Measurements from ENCODE around the gene RIBC2. TPM values are rescaled to one million over a fixed set of nuclear protein-coding genes. Genes with fewer than 3 reads are reported as not detected.

The RIBC2 gene
- total RNA-seq, 2 experiments from 2014 or later = 13.4 to 13.5 TPM

GRCh38 chr22:45465633-45466032 is 52.1 kb downstream of the RIBC2 start:
- CTCF ChIA-PET = no interaction called here
- no peak overlapping the region for H3K4me3 Mint-ChIP-seq
- ATAC-seq = no peak
- DNase-seq = no peak
- H3K9me3 Mint-ChIP-seq (ENCODE audit: insufficient read depth) = no peaks in the 10 kb centered on the region
- H3K4me1 Mint-ChIP-seq (ENCODE audit: low read depth) = no peaks in the 10 kb centered on the region
- H3K36me3 Mint-ChIP-seq (ENCODE audit: low read depth) = no peaks in the 10 kb centered on the region
- H3K27me3 Mint-ChIP-seq (ENCODE audit: low read depth) = peaks cover 8% of the 10 kb centered on the region
- POLR2A ChIA-PET = no interaction called here
- H3K27ac Mint-ChIP-seq = no peak overlapping the region

GRCh38 chr22:45468872-45469271 is 55.4 kb downstream of the RIBC2 start:
- ATAC-seq = no peak
- Mint-ChIP-seq H3K4me1 (ENCODE audit: low read depth) (no peaks in the 10 kb centered on the region), H3K4me3 (no peak overlapping the region), H3K36me3 (ENCODE audit: low read depth) (no peaks in the 10 kb centered on the region), H3K27ac (no peak overlapping the region), H3K9me3 (ENCODE audit: insufficient read depth) (no peaks in the 10 kb centered on the region), H3K27me3 (ENCODE audit: low read depth) (peaks cover 8% of the 10 kb centered on the region)
- ChIA-PET POLR2A (no interaction called here), CTCF (no interaction called here)
- DNase-seq = no peak

GRCh38 chr22:45469281-45470073 is 56.0 kb downstream of the RIBC2 start:
- Mint-ChIP-seq H3K36me3 (ENCODE audit: low read depth) (no peaks in the 10 kb centered on the region), H3K4me1 (ENCODE audit: low read depth) (no peaks in the 10 kb centered on the region), H3K4me3 (no peak overlapping the region), H3K27ac (no peak overlapping the region), H3K27me3 (ENCODE audit: low read depth) (peaks cover 6% of the 10 kb centered on the region), H3K9me3 (ENCODE audit: insufficient read depth) (no peaks in the 10 kb centered on the region)
- ChIA-PET CTCF (no interaction called here), POLR2A (no interaction called here)
- ATAC-seq (no peak), DNase-seq (no peak)

- ATAC-seq = no peak
- H3K4me1 Mint-ChIP-seq (ENCODE audit: low read depth) = no peaks in the 10 kb centered on the region
- no peak overlapping the region for H3K27ac Mint-ChIP-seq
- DNase-seq = no peak
- no peaks in the 10 kb centered on the region for H3K36me3 Mint-ChIP-seq (ENCODE audit: low read depth)
- POLR2A ChIA-PET = no interaction called here
- CTCF ChIA-PET = no interaction called here
- no peaks in the 10 kb centered on the region for H3K9me3 Mint-ChIP-seq (ENCODE audit: insufficient read depth)
- no peak overlapping the region for H3K4me3 Mint-ChIP-seq
- peaks cover 3% of the 10 kb centered on the region for H3K27me3 Mint-ChIP-seq (ENCODE audit: low read depth)
Measured at GRCh38 chr22:45470871-45471270, 57.4 kb downstream of the RIBC2 start.

- POLR2A ChIA-PET = no interaction called here
- Mint-ChIP-seq H3K4me1 (ENCODE audit: low read depth) (no peaks in the 10 kb centered on the region), H3K4me3 (no peak overlapping the region), H3K9me3 (ENCODE audit: insufficient read depth) (no peaks in the 10 kb centered on the region), H3K27me3 (ENCODE audit: low read depth) (peaks cover 3% of the 10 kb centered on the region), H3K36me3 (ENCODE audit: low read depth) (no peaks in the 10 kb centered on the region), H3K27ac (no peak overlapping the region)
- CTCF ChIA-PET = no interaction called here
- no peak for DNase-seq
- no peak for ATAC-seq
Measured at GRCh38 chr22:45472426-45472825, 58.9 kb downstream of the RIBC2 start.

- no peaks in the 10 kb centered on the region for H3K4me1 Mint-ChIP-seq (ENCODE audit: low read depth)
- CTCF ChIA-PET = no interaction called here
- DNase-seq = no peak
- H3K27ac Mint-ChIP-seq = no peak overlapping the region
- no peak for ATAC-seq
- H3K36me3 Mint-ChIP-seq (ENCODE audit: low read depth) = no peaks in the 10 kb centered on the region
- H3K27me3 Mint-ChIP-seq (ENCODE audit: low read depth) = peaks cover 3% of the 10 kb centered on the region
- no peak overlapping the region for H3K4me3 Mint-ChIP-seq
- POLR2A ChIA-PET = no interaction called here
- H3K9me3 Mint-ChIP-seq (ENCODE audit: insufficient read depth) = no peaks in the 10 kb centered on the region
Measured at GRCh38 chr22:45473626-45474237, 60.2 kb downstream of the RIBC2 start.

- no peak for ATAC-seq
- ChIA-PET CTCF (no interaction called here), POLR2A (no interaction called here)
- Mint-ChIP-seq H3K27me3 (ENCODE audit: low read depth) (no peaks in the 10 kb centered on the region), H3K4me3 (no peak overlapping the region), H3K36me3 (ENCODE audit: low read depth) (no peaks in the 10 kb centered on the region), H3K9me3 (ENCODE audit: insufficient read depth) (no peaks in the 10 kb centered on the region), H3K4me1 (ENCODE audit: low read depth) (no peaks in the 10 kb centered on the region), H3K27ac (no peak overlapping the region)
- no peak for DNase-seq
Measured at GRCh38 chr22:45475063-45475747, 61.7 kb downstream of the RIBC2 start.

- no peak overlapping the region for H3K27ac Mint-ChIP-seq
- no peaks in the 10 kb centered on the region for H3K4me1 Mint-ChIP-seq (ENCODE audit: low read depth)
- no peaks in the 10 kb centered on the region for H3K9me3 Mint-ChIP-seq (ENCODE audit: insufficient read depth)
- ATAC-seq (no peak), DNase-seq (no peak)
- no peaks in the 10 kb centered on the region for H3K36me3 Mint-ChIP-seq (ENCODE audit: low read depth)
- CTCF ChIA-PET = no interaction called here
- peaks cover 5% of the 10 kb centered on the region for H3K27me3 Mint-ChIP-seq (ENCODE audit: low read depth)
- POLR2A ChIA-PET = no interaction called here
- no peak overlapping the region for H3K4me3 Mint-ChIP-seq
Measured at GRCh38 chr22:45475851-45476514, 62.5 kb downstream of the RIBC2 start.

GRCh38 chr22:45476814-45477213 is 63.3 kb downstream of the RIBC2 start:
- ATAC-seq (no peak), DNase-seq (no peak)
- ChIA-PET CTCF (no interaction called here), POLR2A (interaction anchor here (0.6 kb wide), 1 partner anchor 15 kb away, joined by 3 read pairs; no protein-coding TSS in a partner anchor)
- no peaks in the 10 kb centered on the region for H3K9me3 Mint-ChIP-seq (ENCODE audit: insufficient read depth)
- H3K27ac Mint-ChIP-seq = no peak overlapping the region
- H3K36me3 Mint-ChIP-seq (ENCODE audit: low read depth) = no peaks in the 10 kb centered on the region
- no peaks in the 10 kb centered on the region for H3K4me1 Mint-ChIP-seq (ENCODE audit: low read depth)
- no peak overlapping the region for H3K4me3 Mint-ChIP-seq
- H3K27me3 Mint-ChIP-seq (ENCODE audit: low read depth) = peaks cover 7% of the 10 kb centered on the region

- Mint-ChIP-seq H3K4me1 (ENCODE audit: low read depth) (no peaks in the 10 kb centered on the region), H3K9me3 (ENCODE audit: insufficient read depth) (no peaks in the 10 kb centered on the region), H3K36me3 (ENCODE audit: low read depth) (no peaks in the 10 kb centered on the region), H3K27me3 (ENCODE audit: low read depth) (peaks cover 7% of the 10 kb centered on the region), H3K4me3 (no peak overlapping the region), H3K27ac (no peak overlapping the region)
- ATAC-seq = no peak
- CTCF ChIA-PET = no interaction called here
- POLR2A ChIA-PET = interaction anchor here (0.6 kb wide), 1 partner anchor 15 kb away, joined by 3 read pairs; no protein-coding TSS in a partner anchor
- DNase-seq = no peak
Measured at GRCh38 chr22:45477366-45478107, 64.0 kb downstream of the RIBC2 start.

- H3K27me3 Mint-ChIP-seq (ENCODE audit: low read depth) = peaks cover 7% of the 10 kb centered on the region
- ChIA-PET CTCF (no interaction called here), POLR2A (no interaction called here)
Measured at GRCh38 chr22:45478108-45478771, 64.7 kb downstream of the RIBC2 start.

More at GRCh38 chr22:45478108-45478771, 64.7 kb downstream of the RIBC2 start:
- ATAC-seq (no peak), DNase-seq (no peak)
- H3K36me3 Mint-ChIP-seq (ENCODE audit: low read depth) = no peaks in the 10 kb centered on the region
- H3K27ac Mint-ChIP-seq = no peak overlapping the region
- no peaks in the 10 kb centered on the region for H3K4me1 Mint-ChIP-seq (ENCODE audit: low read depth)
- no peaks in the 10 kb centered on the region for H3K9me3 Mint-ChIP-seq (ENCODE audit: insufficient read depth)
- no peak overlapping the region for H3K4me3 Mint-ChIP-seq
